HG03045 (cell line): Measurements from ENCODE around the gene N4BP3.
"Not testable (repeated sequence)": the region's sequence is repeated elsewhere in the genome, so short reads cannot be mapped to it uniquely, and the experiment has no call there.

ENCODE experiments used
- ATAC-seq: cut with Tn5 transposase; IDR thresholded peaks from one replicate; pipeline ENCODE4 v1.9.1; 2021; ENCODE audit warnings: mild to moderate bottlenecking, moderate library complexity; ENCODE audit not compliant: unreplicated experiment

The N4BP3 gene

GRCh38 chr5:178113141-178113787, at the start of gene N4BP3:
Gene N4BP3 (plus strand): TSS chr5:178113532. CDS start chr5:178119584, 6,052 bp downstream.
- peak; percentile 74 for ATAC-seq

DNA sequence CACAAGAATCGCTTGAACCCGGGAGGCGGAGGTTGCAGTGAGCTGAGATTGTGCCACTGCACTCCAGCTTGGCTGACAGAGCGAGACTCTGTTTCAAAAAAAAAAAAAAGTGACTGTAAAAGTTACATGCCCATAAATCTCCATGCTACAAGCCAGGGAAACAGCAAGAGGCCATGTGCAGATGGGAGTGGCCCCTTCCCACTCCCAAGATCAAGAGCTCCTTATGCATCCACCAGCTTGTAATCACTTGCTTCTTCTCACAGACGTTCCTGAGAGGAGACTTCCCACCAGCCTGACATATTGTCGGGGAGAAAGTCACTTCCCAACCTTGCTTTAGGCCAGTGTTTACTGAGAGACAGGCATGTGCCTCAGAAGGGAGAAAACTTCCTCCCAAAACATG, 45.6 kb upstream of the N4BP3 start:
- ATAC-seq: no peak

- ATAC-seq: no peak
Observed at GRCh38 chr5:178068293-178068692, 45.0 kb upstream of the N4BP3 start.

DNA sequence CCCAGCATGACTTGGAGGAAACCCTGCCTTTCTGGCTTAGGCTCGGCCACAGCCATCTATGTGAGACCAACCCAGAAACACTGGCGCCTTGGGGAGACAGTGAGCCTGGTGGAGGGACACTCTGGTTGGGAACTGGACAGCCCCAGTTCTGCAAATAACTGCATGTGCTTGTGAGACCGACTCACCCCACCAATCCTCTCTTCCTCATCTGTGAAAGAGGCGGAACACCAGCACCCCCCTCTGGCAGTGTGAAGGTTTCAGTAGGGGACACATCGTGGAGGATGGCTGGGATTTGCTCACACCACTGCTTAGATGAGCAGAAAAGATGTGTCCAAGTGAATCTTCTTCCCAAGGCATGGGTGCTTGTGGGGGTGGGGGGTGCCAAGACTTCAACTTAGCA, 43.4 kb upstream of the N4BP3 start:
- no peak for ATAC-seq

GRCh38 chr5:178071108-178071507, 42.2 kb upstream of the N4BP3 start:
- no peak for ATAC-seq

- no peak for ATAC-seq
Observed at GRCh38 chr5:178072749-178073148, 40.6 kb upstream of the N4BP3 start.

GRCh38 chr5:178074266-178074952, 38.9 kb upstream of the N4BP3 start:
- ATAC-seq: no peak

DNA sequence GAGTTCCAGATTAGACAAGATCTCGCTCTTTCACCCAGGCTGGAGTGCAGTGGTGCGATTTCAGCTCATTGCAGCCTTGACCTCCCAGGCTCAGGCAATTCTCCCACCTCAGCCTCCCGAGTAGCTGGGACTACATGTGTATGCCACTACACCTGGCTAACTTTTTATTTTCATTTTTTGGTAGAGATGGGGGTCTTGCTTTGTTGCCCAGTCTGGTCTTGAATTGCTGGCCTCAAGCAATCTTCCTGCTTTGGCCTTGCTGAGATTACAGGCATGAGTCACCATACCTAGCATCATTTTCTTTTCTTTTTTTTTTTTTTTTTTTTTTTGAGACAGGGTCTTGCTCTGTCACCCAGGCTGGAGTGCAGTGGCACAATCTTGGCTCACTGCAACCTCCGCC, 36.4 kb upstream of the N4BP3 start:
- not testable (repeated sequence) for ATAC-seq

DNA sequence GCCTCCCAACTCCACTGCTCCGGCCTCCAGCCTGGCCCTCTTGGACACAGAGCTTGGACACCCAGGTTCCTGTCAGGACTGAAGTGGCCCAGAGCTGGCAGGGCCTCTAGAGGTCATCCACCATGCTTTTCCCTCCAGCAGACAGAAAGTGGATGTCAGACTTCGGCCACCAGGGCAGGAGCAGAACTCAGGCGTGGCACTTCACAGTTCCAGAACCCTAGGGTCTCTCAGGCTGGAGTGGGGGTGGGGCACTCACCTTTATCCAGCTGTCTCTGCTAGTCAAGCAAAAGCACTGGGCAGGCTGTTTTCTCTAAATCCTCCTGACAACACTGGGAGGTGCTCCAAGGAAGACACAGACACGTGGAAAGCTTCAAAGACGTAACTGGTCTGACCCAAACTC, 35.6 kb upstream of the N4BP3 start:
- ATAC-seq: no peak

DNA sequence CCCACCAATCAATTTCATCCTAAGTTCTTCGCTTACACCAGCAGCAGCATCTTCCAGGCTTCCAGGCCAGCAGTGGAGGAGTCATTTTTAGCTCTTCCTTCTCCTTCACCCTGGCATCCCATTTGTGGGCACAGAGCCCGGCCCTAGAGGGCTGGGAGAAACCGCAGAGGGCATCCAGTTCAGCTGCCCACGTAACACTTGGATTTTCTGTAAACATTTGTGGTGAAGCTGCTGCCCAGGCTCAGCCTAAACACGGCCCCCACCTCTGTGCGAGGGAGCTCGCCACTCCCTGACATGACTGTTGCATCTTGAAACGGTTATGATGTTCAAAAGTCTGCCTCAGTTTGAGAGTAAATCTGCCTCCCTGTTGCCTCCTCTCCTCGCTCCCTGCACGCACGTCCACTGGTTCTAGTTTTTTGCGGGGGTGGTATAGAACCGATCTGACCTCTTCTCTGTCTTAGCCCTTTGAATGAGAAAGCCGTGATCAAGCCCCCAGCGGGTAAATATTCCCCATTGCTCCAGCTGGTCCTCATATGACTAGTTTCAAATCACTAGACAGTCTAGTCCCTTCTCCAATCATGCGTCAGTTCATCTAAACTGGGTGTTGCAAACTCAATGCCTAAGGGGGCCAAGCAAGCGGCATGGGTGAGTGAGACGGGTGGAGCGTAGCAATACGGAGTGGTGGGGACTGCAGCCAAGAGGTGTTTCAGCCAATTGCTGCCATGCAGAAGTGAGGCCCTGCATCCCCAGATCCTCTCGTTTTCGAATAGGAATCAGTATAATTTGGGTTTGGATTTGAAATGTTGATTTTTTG, 34.9 kb upstream of the N4BP3 start:
- no peak for ATAC-seq

GRCh38 chr5:178080056-178080455, 33.3 kb upstream of the N4BP3 start:
- no peak for ATAC-seq

DNA sequence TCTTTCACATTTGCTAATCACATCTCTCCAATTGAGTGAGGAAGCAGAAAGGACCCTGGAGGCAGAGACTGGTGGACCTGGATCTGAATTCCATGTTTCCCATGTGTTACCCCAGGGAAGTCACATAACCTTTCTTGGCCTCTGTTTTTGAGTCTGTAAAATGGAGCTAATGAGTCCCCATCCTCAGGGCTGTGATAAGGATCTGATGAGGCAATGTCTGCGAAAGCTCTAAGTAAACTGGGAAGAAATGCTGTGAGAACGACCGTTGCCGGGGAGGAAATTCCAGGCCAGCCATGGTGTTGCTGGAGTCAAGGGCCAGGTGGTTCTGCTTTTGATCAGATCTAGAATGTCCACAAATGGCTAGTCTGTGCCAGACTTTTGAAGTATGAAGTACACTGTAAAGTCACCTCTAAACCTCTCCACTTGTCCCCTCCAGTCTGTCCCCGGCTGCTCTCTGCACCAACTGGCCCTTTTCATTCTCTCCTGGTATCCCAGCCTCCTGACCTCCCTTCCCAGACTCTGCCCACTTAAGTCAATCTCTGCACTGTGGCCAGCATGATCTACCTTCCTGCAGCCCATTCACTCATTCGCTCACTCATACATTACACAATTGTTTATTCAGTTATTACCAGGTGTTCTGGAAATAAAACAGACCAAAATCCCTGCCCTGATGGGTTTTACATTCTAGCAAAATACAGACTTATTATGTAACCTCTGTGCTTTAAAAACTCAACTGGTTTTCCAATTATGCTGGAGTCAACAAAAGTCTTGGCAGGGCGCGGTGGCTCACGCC, 32.5 kb upstream of the N4BP3 start:
- no peak for ATAC-seq

- ATAC-seq: no peak
Observed at GRCh38 chr5:178081571-178082243, 31.6 kb upstream of the N4BP3 start.

- no peak for ATAC-seq
Observed at GRCh38 chr5:178083922-178084321, 29.4 kb upstream of the N4BP3 start.

DNA sequence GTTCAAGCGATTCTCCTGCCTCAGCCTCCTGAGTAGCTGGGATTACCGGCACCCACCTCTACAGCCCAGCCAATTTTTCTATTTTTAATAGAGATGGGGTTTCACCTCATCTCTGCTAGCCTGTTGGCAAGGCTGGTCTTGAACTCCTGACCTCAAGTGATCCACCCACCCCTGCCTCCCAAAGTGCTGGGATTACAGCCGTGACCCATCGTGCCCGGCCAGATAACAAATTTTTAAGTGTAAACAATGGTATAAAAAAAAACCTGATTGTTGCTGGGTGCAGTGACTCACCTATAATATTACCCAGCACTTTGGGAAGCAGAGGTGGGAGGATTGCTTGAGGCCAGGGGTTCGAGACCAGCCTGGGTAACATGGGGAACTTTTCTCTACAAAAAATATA, 28.0 kb upstream of the N4BP3 start:
- no peak for ATAC-seq

DNA sequence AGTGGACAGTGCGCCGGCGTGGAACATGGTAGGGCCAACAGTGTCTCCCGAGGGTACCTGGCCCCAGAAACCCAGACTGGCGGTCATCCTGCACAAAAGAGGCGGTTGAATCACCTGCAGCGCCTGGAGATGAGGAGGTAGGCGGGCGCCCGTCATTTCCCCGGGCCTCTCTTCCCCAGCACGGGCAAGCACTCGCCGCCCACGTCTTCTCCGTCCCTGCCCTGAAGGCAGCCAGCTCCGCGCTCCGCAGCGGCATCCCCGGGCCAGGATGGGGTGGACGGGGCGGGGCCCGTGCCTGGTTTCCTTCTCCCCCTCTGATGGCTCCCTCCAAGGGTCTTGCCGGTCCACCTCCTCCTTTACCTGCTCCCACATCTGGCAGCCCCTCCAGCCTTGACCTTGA, 27.1 kb upstream of the N4BP3 start:
- no peak for ATAC-seq

GRCh38 chr5:178087199-178087598, 26.1 kb upstream of the N4BP3 start:
- ATAC-seq: not testable (repeated sequence)

DNA sequence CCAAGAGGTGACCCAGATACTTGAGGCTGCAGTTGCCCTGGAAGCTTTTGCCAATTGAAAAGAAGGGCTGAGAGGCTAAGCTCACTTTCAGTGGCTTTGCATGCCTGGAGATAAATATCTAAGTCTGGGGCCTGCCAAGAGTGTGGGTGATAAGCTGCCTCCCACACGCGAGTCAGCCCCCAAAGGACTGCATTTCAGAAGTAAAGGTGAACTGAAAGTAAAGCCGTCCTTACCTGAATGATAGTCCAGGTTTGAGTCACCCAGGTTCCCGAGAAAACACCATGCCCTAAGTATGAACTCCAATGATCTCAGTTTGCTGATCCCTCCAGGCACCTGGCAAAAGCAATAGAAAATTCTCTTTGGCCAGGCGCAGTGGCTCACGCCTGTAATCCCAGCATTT, 22.5 kb upstream of the N4BP3 start:
- no peak for ATAC-seq

GRCh38 chr5:178093134-178093533, 20.2 kb upstream of the N4BP3 start:
- no peak for ATAC-seq

- ATAC-seq: no peak
Observed at GRCh38 chr5:178094345-178094744, 19.0 kb upstream of the N4BP3 start.

DNA sequence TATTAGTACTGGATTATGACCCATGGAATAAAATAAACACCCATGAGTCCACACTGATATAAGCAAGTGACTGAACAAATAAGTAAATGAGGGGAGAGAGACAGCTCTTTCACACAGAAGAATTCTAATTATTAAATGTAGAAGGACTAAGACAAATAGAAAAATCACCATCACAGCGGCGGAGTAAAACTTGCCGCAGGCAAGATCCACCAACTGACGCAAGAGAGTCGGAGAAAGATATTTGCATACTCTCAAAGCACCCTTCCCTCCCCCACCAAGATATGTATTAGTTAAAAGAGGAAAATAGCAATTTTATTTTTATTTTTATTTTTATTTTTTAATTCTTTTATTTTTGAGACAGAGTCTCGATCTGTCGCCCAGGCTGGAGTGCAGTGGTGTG, 14.6 kb upstream of the N4BP3 start:
- no peak for ATAC-seq
